PC-9 (cell line): ENCODE measurements around the gene TLR8. TPM values are rescaled to one million over a fixed set of nuclear protein-coding genes. Genes with fewer than 3 reads are reported as not detected.

Source experiments
- BruUV-seq: library from RNA; stranded (reverse); fragments of 400-500 nt; replicated peaks from 2 replicates; lab custom pipeline; 2021; lab: Mats Ljungman, UMichigan
- CTCF ChIA-PET: fragments of 300-600 bp; sonication (Branson Sonifier 250); formaldehyde crosslinking; loops from one replicate; lab custom pipeline; 2022; ENCODE audit warnings: antibody characterized with exemption; lab: Charles Lee
- POLR2A ChIA-PET: fragments of 300-600 bp; sonication (Branson Sonifier 250); formaldehyde crosslinking; loops from one replicate; lab custom pipeline; 2022; ENCODE audit warnings: antibody characterized with exemption; ENCODE audit not compliant: unreplicated experiment; lab: Charles Lee
- DNase-seq, 2 experiments: peaks; one replicate each; pipeline versions ENCODE4 v3.0.0 to v3.0.0-alpha.2; 2015 to 2022; ENCODE audit warnings: mixed read lengths in 1 of 2
- H2AFZ ChIP-seq: fragments of 200-600 bp; sonication (generic); 2 replicates; pipeline ENCODE4 v1.8.1; 2017; ENCODE audit warnings: antibody characterized with exemption
- H3F3A ChIP-seq: fragments of 200-600 bp; sonication (generic); 2 replicates; pipeline ENCODE4 v1.8.1; 2017; ENCODE audit warnings: antibody characterized with exemption, mild to moderate bottlenecking, low read depth; ENCODE audit not compliant: insufficient read depth
- H3K27ac ChIP-seq: fragments of 200-600 bp; sonication (generic); 2 replicates; pipeline ENCODE4 v1.6.1; 2016; ENCODE audit warnings: mixed run types
- H3K27me3 ChIP-seq: fragments of 200-600 bp; sonication (generic); 2 replicates; pipeline ENCODE4 v1.6.1; 2016; ENCODE audit warnings: low read depth, mixed run types; ENCODE audit not compliant: insufficient read depth
- H3K36me3 ChIP-seq: fragments of 200-600 bp; sonication (generic); 2 replicates; pipeline ENCODE4 v1.6.1; 2016; ENCODE audit warnings: low read depth, mixed run types
- H3K4me1 ChIP-seq: fragments of 200-600 bp; sonication (generic); replicated peaks from 2 replicates; pipeline ENCODE4 v1.6.1; 2016; ENCODE audit warnings: mixed run types; ENCODE audit not compliant: insufficient read depth
- H3K4me2 ChIP-seq: fragments of 200-600 bp; sonication (generic); 2 replicates; pipeline ENCODE4 v1.6.1; 2017; ENCODE audit warnings: mixed run types
- H3K4me3 ChIP-seq: fragments of 200-600 bp; sonication (generic); 2 replicates; pipeline ENCODE4 v1.6.1; 2016; ENCODE audit warnings: mixed run types
- H3K79me2 ChIP-seq: fragments of 200-600 bp; sonication (generic); 2 replicates; pipeline ENCODE4 v1.6.1; 2017; ENCODE audit warnings: low read depth, mixed run types
- H3K9me2 ChIP-seq: fragments of 200-600 bp; sonication (generic); 2 replicates; pipeline ENCODE4 v1.8.1; 2017; ENCODE audit warnings: mild to moderate bottlenecking; ENCODE audit not compliant: insufficient read depth
- H3K9me3 ChIP-seq: fragments of 200-600 bp; sonication (generic); 2 replicates; pipeline ENCODE4 v1.8.1; 2016; ENCODE audit warnings: low read depth; ENCODE audit not compliant: insufficient read depth
- H4K20me1 ChIP-seq: fragments of 200-600 bp; sonication (generic); 2 replicates; pipeline ENCODE4 v1.8.1; 2017; ENCODE audit not compliant: insufficient read depth
- EZH2 ChIP-seq: fragments of 200-600 bp; sonication (generic); IDR thresholded peaks from 2 replicates; pipeline ENCODE4 v1.8.0; 2017; ENCODE audit warnings: antibody characterized with exemption, low read depth
- intact Hi-C: fragments of 100-400 bp; cut with micrococcal nuclease; formaldehyde crosslinking; loops from one replicate; pipeline ENCODE4 v1.10.0; 2022; ENCODE audit not compliant: unreplicated experiment
- total RNA-seq: library from RNA; stranded (reverse); gene quantifications from 2 replicates; pipeline ENCODE4 v1.2.3, GENCODE V29; 2021
- TF ChIP-seq, protein P1 (sequence below): fragments of 200-600 bp; sonication (generic); conservative IDR thresholded peaks from 2 replicates; pipeline ENCODE4 v1.6.1; 2017; ENCODE audit warnings: mixed run types, antibody characterized with exemption, mild to moderate bottlenecking, moderate library complexity

The TLR8 gene
- total RNA-seq, 1 experiment from 2014 or later: not detected

DNA sequence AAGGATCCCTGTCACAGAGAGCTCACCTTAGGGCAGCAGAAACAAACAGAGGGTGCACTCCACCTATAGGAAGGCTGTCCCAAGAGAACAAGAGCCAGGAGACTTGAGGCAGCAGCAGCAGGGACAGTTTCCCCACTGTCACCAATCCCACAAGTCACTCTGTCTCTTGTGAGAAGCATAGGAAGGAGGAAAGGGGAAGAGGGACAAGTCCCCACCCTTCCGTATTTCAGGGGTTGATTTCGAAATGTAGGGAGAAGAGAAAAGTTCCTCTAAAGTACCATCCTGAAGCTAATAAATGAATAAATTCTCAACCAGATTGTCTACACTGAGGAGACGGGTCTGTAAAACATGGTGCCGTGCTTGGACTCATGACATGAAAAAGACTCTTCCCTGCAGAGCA is 9.5 kb upstream of the TLR8 start:
- H2AFZ ChIP-seq: no peak overlapping the region
- no peaks in the 10 kb centered on the region for H3K27me3 ChIP-seq
- no peaks in the 10 kb centered on the region for H3K79me2 ChIP-seq
- intact Hi-C loops: no loop called here
- ChIA-PET POLR2A (interaction anchor here (0.5 kb wide), 1 partner anchor 666 kb away, joined by 4 read pairs; no protein-coding TSS in a partner anchor), CTCF (no interaction called here)
- no peaks in the 10 kb centered on the region for H4K20me1 ChIP-seq
- no peaks in the 10 kb centered on the region for H3K9me2 ChIP-seq
- no peak overlapping the region for H3K4me3 ChIP-seq
- no peaks in the 10 kb centered on the region for H3K36me3 ChIP-seq
- BruUV-seq: no TSS peak
- no peak for DNase-seq
- H3K9me3 ChIP-seq: no peaks in the 10 kb centered on the region
- H3K4me1 ChIP-seq: no peaks in the 10 kb centered on the region
- H3K4me2 ChIP-seq: no peak overlapping the region
- no peaks in the 10 kb centered on the region for H3F3A ChIP-seq
- no peak overlapping the region for H3K27ac ChIP-seq
- TF ChIP-seq, protein P1, sequence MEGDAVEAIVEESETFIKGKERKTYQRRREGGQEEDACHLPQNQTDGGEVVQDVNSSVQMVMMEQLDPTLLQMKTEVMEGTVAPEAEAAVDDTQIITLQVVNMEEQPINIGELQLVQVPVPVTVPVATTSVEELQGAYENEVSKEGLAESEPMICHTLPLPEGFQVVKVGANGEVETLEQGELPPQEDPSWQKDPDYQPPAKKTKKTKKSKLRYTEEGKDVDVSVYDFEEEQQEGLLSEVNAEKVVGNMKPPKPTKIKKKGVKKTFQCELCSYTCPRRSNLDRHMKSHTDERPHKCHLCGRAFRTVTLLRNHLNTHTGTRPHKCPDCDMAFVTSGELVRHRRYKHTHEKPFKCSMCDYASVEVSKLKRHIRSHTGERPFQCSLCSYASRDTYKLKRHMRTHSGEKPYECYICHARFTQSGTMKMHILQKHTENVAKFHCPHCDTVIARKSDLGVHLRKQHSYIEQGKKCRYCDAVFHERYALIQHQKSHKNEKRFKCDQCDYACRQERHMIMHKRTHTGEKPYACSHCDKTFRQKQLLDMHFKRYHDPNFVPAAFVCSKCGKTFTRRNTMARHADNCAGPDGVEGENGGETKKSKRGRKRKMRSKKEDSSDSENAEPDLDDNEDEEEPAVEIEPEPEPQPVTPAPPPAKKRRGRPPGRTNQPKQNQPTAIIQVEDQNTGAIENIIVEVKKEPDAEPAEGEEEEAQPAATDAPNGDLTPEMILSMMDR: no peak
- TF ChIP-seq EZH2: no peak

DNA sequence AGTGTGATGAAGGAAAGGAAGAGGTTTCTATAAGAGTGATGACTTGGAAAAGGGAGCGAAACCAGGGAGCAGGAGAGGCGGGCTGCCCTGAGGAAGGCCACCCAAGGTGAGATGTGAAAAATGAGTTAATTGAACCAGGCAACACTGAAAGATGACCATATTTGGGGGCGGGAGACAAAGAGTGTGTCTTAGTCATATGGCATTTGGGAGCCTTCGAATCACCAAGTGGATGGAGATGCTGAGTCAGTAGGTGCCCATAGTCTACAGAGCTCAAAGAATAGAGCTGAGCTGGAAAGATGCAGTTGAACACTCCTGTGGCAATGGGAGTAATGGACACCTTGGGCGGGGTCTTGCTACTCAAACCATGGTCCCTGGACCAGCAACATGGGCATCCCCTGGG is 8.3 kb upstream of the TLR8 start:
- CTCF ChIA-PET: no interaction called here
- no TSS peak for BruUV-seq
- TF ChIP-seq, protein P1: no peak
- no peak for TF ChIP-seq EZH2
- intact Hi-C loops: no loop called here
- Histone ChIP-seq H3K79me2 (no peaks in the 10 kb centered on the region), H3K36me3 (no peaks in the 10 kb centered on the region), H3K27ac (no peak overlapping the region), H4K20me1 (no peaks in the 10 kb centered on the region), H3K27me3 (no peaks in the 10 kb centered on the region), H3K4me2 (no peak overlapping the region), H3K4me1 (no peaks in the 10 kb centered on the region), H3K9me3 (no peaks in the 10 kb centered on the region), H3K9me2 (no peaks in the 10 kb centered on the region), H2AFZ (no peak overlapping the region), H3F3A (no peaks in the 10 kb centered on the region), H3K4me3 (no peak overlapping the region)
- POLR2A ChIA-PET: no interaction called here
- DNase-seq: no peak

DNA sequence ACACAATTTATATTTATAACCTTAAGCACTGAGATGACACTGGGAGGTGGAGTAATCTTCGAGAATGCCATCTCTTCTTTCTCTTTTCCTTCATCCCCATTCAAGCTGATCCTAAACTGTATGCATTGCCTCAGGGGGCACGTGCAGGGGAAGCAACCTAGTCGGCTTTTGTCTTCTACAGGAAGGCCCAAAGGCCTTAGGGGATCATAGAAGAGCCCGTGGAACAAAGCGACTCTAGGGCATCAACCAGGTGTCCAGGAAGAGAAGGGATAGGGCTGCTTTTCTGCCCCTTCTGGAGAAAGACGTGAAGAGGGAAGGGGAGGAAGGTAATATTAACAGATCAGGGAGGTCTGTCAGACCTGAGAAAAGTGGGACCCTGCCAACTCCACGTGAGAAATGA is 6.9 kb upstream of the TLR8 start:
- Histone ChIP-seq H2AFZ (no peak overlapping the region), H3K36me3 (no peaks in the 10 kb centered on the region), H3K4me2 (no peak overlapping the region), H3F3A (no peaks in the 10 kb centered on the region), H3K27me3 (no peaks in the 10 kb centered on the region), H4K20me1 (no peaks in the 10 kb centered on the region), H3K4me1 (no peaks in the 10 kb centered on the region), H3K4me3 (no peak overlapping the region), H3K9me2 (no peaks in the 10 kb centered on the region), H3K79me2 (no peaks in the 10 kb centered on the region), H3K27ac (no peak overlapping the region), H3K9me3 (no peaks in the 10 kb centered on the region)
- no TSS peak for BruUV-seq
- POLR2A ChIA-PET: no interaction called here
- CTCF ChIA-PET: no interaction called here
- TF ChIP-seq, protein P1: no peak
- no peak for TF ChIP-seq EZH2
- no peak for DNase-seq
- intact Hi-C loops: no loop called here
